SHP77 treated with DMSO at 0.1 percent for 48 hours (cell line): Measurements from ENCODE around the gene PANK2.
"Not testable (repeated sequence)": the region's sequence is repeated elsewhere in the genome, so short reads cannot be mapped to it uniquely, and the experiment has no call there.

ENCODE experiments used
- DNase-seq: peaks from one replicate; lab custom pipeline; 2025; lab: John Stamatoyannopoulos, UW

Gene PANK2

GRCh38 chr20:3871550-3872265 is 17.5 kb upstream of the PANK2 start:
- DNase-seq: no peak

GRCh38 chr20:3873507-3873906 is 15.7 kb upstream of the PANK2 start:
- DNase-seq: no peak

- DNase-seq: no peak
Observed at GRCh38 chr20:3874194-3874844, 14.9 kb upstream of the PANK2 start.

GRCh38 chr20:3875378-3875974 is 13.7 kb upstream of the PANK2 start:
- DNase-seq: no peak

- DNase-seq: no peak
Observed at GRCh38 chr20:3876000-3876399, 13.2 kb upstream of the PANK2 start.

GRCh38 chr20:3876676-3877075 is 12.5 kb upstream of the PANK2 start:
- no peak for DNase-seq

- not testable (repeated sequence) for DNase-seq
Observed at GRCh38 chr20:3878921-3879274, 10.3 kb upstream of the PANK2 start.

- DNase-seq: no peak
Observed at GRCh38 chr20:3885715-3886114, 3.5 kb upstream of the PANK2 start.

GRCh38 chr20:3887876-3888620 is 1.1 kb upstream of the PANK2 start:
- DNase-seq: no peak

GRCh38 chr20:3889489-3890397 is 556 bp downstream of the PANK2 start:
- DNase-seq: no peak

- DNase-seq: no peak
Observed at GRCh38 chr20:3890398-3890751, 1.2 kb downstream of the PANK2 start.

- no peak for DNase-seq
Observed at GRCh38 chr20:3890999-3891929, 2.1 kb downstream of the PANK2 start.

- no peak for DNase-seq
Observed at GRCh38 chr20:3894796-3895195, 5.6 kb downstream of the PANK2 start.

GRCh38 chr20:3896302-3896701 is 7.1 kb downstream of the PANK2 start:
- no peak for DNase-seq

GRCh38 chr20:3896853-3897583 is 7.8 kb downstream of the PANK2 start:
- DNase-seq: no peak

GRCh38 chr20:3898181-3898580 is 9.0 kb downstream of the PANK2 start:
- DNase-seq: not testable (repeated sequence)

GRCh38 chr20:3898639-3899038 is 9.5 kb downstream of the PANK2 start:
- DNase-seq: no peak

GRCh38 chr20:3900187-3900604 is 11.0 kb downstream of the PANK2 start:
- no peak for DNase-seq

GRCh38 chr20:3901028-3901705 is 12.0 kb downstream of the PANK2 start:
- no peak for DNase-seq
